ENCODE measurements around the gene TREML2. TPM values are rescaled to one million over a fixed set of nuclear protein-coding genes. Genes with fewer than 3 reads are reported as not detected.
A peak's percentile ranks its signal among the peaks of the same experiment; 100 is the strongest.

TREML2 gene
- total RNA-seq, 1 experiment from 2014 or later: not detected

DNA sequence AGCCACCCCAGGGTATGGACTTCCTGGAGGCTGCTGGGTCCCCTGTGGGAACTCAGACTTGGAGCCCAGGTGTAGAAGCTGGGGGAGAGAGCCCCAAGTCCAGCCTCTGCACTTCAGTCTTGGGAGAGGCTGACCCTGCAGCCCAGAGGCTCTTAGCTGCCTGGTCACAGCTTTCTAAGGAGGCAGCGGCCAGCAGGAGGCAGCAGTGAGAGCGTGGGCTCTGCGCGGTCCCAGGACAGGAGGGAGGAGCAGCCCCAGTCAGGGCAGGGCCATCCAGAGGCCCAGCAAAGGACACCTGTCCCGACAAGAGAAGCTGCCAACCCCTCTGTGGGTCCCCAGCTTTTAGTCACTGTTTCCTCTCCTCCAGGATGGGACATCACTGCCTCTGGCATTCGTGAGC lies 9.4 kb downstream of the TREML2 start:
- Histone ChIP-seq H3K27ac (ENCODE audit: low read depth, low read length) (no peak overlapping the region), H3K9ac (ENCODE audit: low read length) (no peak overlapping the region), H2AFZ (ENCODE audit: low read depth, low read length, poor library complexity, severe bottlenecking) (no peak overlapping the region), H3K27me3 (ENCODE audit: insufficient read depth, low read length) (peaks cover 27% of the 10 kb centered on the region), H3K9me2 (ENCODE audit: insufficient read depth) (no peaks in the 10 kb centered on the region), H4K20me1 (ENCODE audit: insufficient read depth) (no peaks in the 10 kb centered on the region), H3K36me3 (ENCODE audit: control insufficient read depth in 1 of 2, insufficient read depth in 2 of 2, low read length in 2 of 2) (no peaks in the 10 kb centered on the region), H3K4me2 (ENCODE audit: low read length) (no peak overlapping the region), H3K4me3 (replicated peaks in 1 of 2; ENCODE audit: low read depth in 1 of 2, low read length in 2 of 2) (no peak overlapping the region), H3K9me3 (ENCODE audit: control insufficient read depth in 1 of 2, insufficient read depth in 1 of 2, low read depth in 1 of 2, low read length in 2 of 2) (peaks cover 3 to 8% of the 10 kb centered on the region in 2 experiments; a peak in 2 of 4 replicates), H3K4me1 (ENCODE audit: control insufficient read depth in 1 of 2, insufficient read depth in 2 of 2, low read length in 2 of 2) (no peaks in the 10 kb centered on the region), H3K79me2 (ENCODE audit: insufficient read depth, low read length) (no peaks in the 10 kb centered on the region)
- ChIA-PET POLR2A (no interaction called here), CTCF (interaction anchor here (1.0 to 2.3 kb wide), 4 partner anchors 9 to 143 kb away, joined by 4 to 14 read pairs (median 4); partner anchors contain the start of gene TREML2), RAD21 (ENCODE audit: low non-redundant PET in 1 of 2, low total read pairs in 2 of 2, uncharacterized antibody in 2 of 2, unreplicated experiment in 2 of 2) (interaction anchor here in 1 of 2 experiments (1.0 kb wide), 1 partner anchor 127 kb away, joined by 3 read pairs; no protein-coding TSS in a partner anchor)
- TF ChIP-seq, protein P1, sequence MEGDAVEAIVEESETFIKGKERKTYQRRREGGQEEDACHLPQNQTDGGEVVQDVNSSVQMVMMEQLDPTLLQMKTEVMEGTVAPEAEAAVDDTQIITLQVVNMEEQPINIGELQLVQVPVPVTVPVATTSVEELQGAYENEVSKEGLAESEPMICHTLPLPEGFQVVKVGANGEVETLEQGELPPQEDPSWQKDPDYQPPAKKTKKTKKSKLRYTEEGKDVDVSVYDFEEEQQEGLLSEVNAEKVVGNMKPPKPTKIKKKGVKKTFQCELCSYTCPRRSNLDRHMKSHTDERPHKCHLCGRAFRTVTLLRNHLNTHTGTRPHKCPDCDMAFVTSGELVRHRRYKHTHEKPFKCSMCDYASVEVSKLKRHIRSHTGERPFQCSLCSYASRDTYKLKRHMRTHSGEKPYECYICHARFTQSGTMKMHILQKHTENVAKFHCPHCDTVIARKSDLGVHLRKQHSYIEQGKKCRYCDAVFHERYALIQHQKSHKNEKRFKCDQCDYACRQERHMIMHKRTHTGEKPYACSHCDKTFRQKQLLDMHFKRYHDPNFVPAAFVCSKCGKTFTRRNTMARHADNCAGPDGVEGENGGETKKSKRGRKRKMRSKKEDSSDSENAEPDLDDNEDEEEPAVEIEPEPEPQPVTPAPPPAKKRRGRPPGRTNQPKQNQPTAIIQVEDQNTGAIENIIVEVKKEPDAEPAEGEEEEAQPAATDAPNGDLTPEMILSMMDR (IDR thresholded peaks at IDR 0.05 in 2 of 3, conservative IDR thresholded peaks at IDR 0.05 in 1 of 3; ENCODE audit: borderline replicate concordance in 1 of 3, insufficient read depth in 1 of 3, low read depth in 2 of 3, low read length in 2 of 3): peak; percentile 40 to 77 (median 69); a peak in 5 of 6 replicates
- no peak for TF ChIP-seq CBX3 (IDR thresholded peaks at IDR 0.05; ENCODE audit: low read depth)
- TF ChIP-seq RAD21 (IDR thresholded peaks at IDR 0.05; ENCODE audit: low read depth): peak; percentile 28; the same call in 1 of the 2 replicates
- ATAC-seq: peak; percentile 96
- peak; percentile 12 for DNase-seq (ENCODE audit: low read depth, low spot score)
- no TSS peak for BruUV-seq (replicated peaks)
- intact Hi-C loops (cut with micrococcal nuclease): no loop called here

DNA sequence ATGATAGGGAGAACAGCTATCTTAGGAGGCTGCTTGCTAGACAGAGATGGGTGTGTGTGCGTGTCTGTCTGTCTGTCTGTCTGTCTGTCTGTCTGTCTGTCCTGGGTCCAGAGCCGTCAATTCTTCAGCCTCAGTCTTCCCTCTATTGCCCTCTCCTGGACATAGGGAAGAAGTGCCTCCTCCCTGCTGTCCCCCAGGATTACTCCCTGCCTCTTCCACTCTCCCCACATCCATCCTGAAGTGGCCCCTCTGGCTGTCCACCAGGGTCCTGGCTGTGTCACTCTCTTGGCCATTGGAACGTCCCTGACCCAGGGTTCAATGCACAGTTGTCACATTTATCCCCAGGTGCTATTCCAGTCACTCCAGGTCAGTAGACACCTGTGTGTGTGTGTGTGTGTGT lies 10.2 kb downstream of the TREML2 start:
- H3K79me2 ChIP-seq (ENCODE audit: insufficient read depth, low read length): no peaks in the 10 kb centered on the region
- H3K4me2 ChIP-seq (ENCODE audit: low read length): no peak overlapping the region
- H3K9me3 ChIP-seq (ENCODE audit: control insufficient read depth in 1 of 2, insufficient read depth in 1 of 2, low read depth in 1 of 2, low read length in 2 of 2): peaks cover 3 to 8% of the 10 kb centered on the region in 2 experiments; a peak in 2 of 4 replicates
- CTCF ChIA-PET: interaction anchor here (2.3 kb wide), 1 partner anchor 8 kb away, joined by 14 read pairs; no protein-coding TSS in a partner anchor
- no peak overlapping the region for H3K9ac ChIP-seq (ENCODE audit: low read length)
- H4K20me1 ChIP-seq (ENCODE audit: insufficient read depth): no peaks in the 10 kb centered on the region
- RAD21 ChIA-PET (ENCODE audit: low non-redundant PET in 1 of 2, low total read pairs in 2 of 2, uncharacterized antibody in 2 of 2, unreplicated experiment in 2 of 2): no interaction called here
- no peak; the same call in 1 of the 2 replicates for ATAC-seq
- H3K4me3 ChIP-seq (replicated peaks in 1 of 2; ENCODE audit: low read depth in 1 of 2, low read length in 2 of 2): no peak overlapping the region
- H3K9me2 ChIP-seq (ENCODE audit: insufficient read depth): no peaks in the 10 kb centered on the region
- no TSS peak for BruUV-seq (replicated peaks)
- H3K4me1 ChIP-seq (ENCODE audit: control insufficient read depth in 1 of 2, insufficient read depth in 2 of 2, low read length in 2 of 2): no peaks in the 10 kb centered on the region
- no peak overlapping the region for H2AFZ ChIP-seq (ENCODE audit: low read depth, low read length, poor library complexity, severe bottlenecking)
- POLR2A ChIA-PET: no interaction called here
- no peak overlapping the region for H3K27ac ChIP-seq (ENCODE audit: low read depth, low read length)
- TF ChIP-seq ZFX (IDR thresholded peaks at IDR 0.05) (no peak), YY1 (IDR thresholded peaks at IDR 0.05; ENCODE audit: extremely low read depth, insufficient replicate concordance, low read depth, low read length) (no peak), ZNF274 (IDR thresholded peaks at IDR 0.05; ENCODE audit: low read depth, low read length) (no peak), SRF (IDR thresholded peaks at IDR 0.05; ENCODE audit: low read depth) (no peak), SP1 (IDR thresholded peaks at IDR 0.05; ENCODE audit: low read depth) (no peak)
- TF ChIP-seq, protein P2, sequence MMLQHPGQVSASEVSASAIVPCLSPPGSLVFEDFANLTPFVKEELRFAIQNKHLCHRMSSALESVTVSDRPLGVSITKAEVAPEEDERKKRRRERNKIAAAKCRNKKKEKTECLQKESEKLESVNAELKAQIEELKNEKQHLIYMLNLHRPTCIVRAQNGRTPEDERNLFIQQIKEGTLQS (IDR thresholded peaks at IDR 0.05): no peak
- TF ChIP-seq, protein P1 (IDR thresholded peaks at IDR 0.05 in 2 of 3, conservative IDR thresholded peaks at IDR 0.05 in 1 of 3; ENCODE audit: borderline replicate concordance in 1 of 3, insufficient read depth in 1 of 3, low read depth in 2 of 3, low read length in 2 of 3): peak in 1 of 3 experiments; percentile 16; a peak in 1 of 6 replicates
- TF ChIP-seq, protein P3, sequence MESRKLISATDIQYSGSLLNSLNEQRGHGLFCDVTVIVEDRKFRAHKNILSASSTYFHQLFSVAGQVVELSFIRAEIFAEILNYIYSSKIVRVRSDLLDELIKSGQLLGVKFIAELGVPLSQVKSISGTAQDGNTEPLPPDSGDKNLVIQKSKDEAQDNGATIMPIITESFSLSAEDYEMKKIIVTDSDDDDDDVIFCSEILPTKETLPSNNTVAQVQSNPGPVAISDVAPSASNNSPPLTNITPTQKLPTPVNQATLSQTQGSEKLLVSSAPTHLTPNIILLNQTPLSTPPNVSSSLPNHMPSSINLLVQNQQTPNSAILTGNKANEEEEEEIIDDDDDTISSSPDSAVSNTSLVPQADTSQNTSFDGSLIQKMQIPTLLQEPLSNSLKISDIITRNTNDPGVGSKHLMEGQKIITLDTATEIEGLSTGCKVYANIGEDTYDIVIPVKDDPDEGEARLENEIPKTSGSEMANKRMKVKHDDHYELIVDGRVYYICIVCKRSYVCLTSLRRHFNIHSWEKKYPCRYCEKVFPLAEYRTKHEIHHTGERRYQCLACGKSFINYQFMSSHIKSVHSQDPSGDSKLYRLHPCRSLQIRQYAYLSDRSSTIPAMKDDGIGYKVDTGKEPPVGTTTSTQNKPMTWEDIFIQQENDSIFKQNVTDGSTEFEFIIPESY (IDR thresholded peaks at IDR 0.05; ENCODE audit: extremely low read depth, insufficient replicate concordance, low read length): no peak
- H3K36me3 ChIP-seq (ENCODE audit: control insufficient read depth in 1 of 2, insufficient read depth in 2 of 2, low read length in 2 of 2): no peaks in the 10 kb centered on the region
- peaks cover 19% of the 10 kb centered on the region for H3K27me3 ChIP-seq (ENCODE audit: insufficient read depth, low read length)
- DNase-seq (ENCODE audit: low read depth, low spot score): no peak
- intact Hi-C loops (cut with micrococcal nuclease): no loop called here
